HG02938 (cell line): ENCODE results near the gene CDC34.
"Not testable (repeated sequence)": the region's sequence is repeated elsewhere in the genome, so short reads cannot be mapped to it uniquely, and the experiment has no call there.

Source experiments
- ATAC-seq: cut with Tn5 transposase; IDR thresholded peaks from one replicate; pipeline ENCODE4 v1.9.1; 2021; ENCODE audit warnings: mild to moderate bottlenecking, moderate library complexity; ENCODE audit not compliant: unreplicated experiment

The CDC34 gene

DNA sequence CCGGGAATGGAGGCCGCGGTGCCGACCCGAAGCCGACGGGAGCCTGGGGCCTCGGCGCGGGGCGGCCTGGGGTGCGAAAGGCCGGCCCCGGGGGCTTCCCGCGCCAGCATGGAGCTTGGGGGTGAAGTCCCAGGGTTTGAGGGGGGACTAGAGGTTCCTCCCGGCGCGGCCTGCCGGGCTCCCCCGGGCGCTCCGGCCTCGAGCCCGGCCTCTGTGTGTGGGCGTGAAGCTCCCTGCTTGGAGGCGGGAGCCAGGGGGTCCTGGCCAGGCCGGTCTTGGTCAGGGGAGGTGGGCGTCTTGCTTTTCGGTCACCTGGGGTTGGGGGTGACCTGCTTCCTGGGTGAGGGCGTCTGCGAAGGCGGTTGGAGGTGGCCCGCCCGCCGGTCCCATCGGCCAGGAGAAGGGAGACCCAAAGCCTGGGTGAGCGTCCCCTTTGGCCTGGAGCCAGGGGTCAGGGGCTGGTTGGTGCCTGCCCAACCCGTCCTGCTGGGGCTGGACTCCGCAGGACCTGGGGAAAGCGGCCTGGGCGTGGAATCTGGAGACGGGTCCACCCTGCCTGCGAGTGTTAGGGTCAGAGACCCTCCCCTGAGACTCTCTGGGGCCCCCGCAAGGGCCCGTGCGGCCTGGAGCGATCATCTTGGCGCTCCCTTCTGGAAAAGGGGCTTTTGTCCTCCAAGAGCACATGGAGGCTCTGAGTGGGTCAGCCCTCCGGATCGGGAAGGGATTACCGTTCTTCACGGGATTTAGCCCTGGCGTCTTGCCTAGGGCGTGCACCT is 41.4 kb downstream of the CDC34 start:
- no peak for ATAC-seq

DNA sequence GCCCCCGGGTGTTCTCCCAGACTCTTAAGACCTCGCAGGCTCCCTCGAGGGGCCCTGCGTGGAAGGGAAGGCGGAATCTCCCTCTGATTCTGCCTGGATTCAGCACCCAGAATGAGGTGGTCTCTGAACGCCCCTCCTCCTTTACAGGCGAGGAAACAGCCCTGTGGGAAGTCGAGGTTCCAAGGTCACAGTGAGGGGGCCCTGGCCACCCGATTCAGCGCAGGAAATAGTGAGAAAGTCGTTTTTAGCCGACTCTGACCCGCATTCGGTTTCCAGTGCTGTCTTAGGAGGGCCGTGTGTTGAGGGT is 41.9 kb downstream of the CDC34 start:
- no peak for ATAC-seq

DNA sequence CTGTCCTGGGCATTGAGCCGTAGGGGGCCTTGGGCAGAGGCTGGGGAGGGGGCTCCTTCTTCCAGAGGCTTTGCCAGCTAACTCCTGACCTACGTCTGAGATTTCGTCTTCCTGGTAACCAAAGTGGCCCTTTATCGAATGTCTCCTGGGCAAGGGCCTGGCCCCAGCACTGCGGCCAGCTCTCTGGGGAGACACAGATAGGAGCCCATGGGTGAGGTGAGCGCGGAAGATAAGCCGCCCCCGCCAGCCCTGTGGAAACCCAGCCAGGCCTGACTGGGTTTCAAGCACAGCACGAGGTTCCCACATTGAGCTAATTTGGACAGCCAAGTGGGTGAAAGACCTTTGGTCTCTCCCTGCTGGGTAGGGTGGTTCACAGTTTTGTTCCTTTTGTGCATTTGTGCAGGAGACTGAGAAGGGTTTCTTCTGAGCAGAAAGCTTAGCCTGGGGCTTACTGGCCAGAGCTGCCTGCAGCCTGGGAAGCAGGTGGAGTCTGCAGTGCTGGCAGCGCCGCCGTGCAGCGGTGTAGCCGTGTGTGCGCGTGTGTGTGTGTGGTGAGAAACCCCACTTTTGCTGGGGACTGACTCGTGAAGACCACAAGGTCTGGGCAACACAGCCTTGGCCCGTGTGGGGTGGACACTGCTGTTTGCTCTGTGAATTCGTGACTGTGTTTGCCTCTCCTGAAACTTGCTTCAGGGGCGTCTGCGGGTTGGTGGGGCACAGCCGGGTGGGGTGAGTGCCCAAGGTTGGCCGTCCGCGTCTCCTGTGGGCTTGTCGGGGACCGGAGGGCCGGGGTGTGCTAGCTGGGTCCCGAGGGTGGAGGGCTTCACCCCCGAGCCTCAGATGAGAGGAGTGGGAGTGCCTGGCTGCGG is 43.3 kb downstream of the CDC34 start:
- no peak for ATAC-seq

DNA sequence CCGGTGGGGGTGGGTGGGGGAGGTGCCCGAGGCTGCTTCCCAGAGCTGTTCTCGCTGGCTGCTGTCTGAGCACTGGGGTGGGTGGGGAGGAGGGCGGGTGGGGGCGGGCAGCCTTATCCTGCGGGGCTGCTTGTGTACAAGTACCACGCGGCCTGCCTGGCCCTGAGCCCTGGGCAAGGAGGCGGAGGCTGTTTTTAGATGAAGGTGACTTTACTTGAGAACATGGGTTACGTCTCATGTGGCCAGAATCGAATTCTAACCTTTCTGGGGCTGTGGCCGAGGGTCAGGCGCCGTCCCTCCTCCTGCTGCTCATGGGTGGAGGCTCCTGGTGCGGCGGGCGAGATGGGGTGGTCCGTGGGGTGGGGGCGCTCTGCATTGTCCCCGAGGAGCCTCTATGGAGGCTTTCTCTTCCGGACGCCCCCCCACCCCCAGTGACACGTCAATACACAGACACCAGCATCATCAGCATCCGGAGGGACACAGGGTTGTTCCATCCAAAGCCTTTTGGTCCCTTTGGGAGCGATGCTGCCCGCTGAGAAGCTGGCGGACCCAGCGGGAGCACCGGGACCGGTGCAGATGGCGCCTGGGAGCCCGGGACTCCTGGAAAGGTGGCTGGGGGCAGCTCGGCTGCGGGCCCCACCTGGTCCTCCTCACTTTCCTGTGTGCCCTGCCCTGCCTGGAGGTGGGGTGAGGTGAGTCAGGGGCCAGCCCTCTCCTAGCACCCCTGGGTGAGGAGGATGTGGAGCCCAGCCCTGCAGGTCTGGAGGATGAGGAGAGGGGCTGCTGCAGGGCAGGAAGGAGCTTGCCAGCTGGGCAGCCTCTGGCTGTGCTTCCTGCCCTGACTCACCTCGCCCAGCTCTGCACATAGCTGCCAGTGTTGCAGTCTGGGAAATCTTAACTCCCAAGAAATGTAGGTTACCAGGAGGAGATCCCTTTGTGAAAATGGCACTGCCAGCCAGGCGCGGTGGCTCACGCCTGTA is 44.3 kb downstream of the CDC34 start:
- ATAC-seq: no peak

DNA sequence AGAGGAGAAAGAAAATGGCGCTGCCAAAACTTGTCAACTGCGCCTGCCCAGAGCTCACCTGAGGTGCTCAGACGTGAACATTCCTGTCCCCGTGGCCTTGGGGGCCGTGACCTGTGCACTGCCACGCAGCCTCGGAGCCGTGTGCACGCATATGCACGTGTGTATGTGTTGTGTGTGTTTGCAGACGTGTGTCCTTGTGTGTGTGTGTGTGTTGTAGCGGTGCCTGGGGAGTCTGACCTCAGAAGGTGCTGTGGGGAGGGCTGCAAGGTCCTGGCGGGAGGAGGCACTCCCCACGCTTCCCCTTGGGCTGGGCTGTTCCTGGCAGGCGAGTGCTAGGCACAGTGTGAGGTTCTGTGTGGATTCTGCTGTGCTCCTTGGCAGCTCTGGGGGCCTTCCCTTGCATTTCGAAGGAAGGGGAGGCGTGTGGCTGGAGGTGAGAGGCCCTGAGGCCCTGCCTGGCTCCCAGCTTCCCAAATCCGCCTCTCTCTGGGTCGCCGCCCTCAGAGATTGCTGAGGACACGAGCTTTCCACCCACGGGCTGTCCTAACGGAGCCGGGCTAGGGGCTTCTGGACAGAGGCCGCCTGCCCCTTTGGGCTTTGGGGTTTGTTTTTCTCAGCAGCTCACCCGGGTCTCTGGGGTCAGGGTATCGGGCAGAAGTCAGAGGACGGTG is 45.3 kb downstream of the CDC34 start:
- ATAC-seq: no peak

DNA sequence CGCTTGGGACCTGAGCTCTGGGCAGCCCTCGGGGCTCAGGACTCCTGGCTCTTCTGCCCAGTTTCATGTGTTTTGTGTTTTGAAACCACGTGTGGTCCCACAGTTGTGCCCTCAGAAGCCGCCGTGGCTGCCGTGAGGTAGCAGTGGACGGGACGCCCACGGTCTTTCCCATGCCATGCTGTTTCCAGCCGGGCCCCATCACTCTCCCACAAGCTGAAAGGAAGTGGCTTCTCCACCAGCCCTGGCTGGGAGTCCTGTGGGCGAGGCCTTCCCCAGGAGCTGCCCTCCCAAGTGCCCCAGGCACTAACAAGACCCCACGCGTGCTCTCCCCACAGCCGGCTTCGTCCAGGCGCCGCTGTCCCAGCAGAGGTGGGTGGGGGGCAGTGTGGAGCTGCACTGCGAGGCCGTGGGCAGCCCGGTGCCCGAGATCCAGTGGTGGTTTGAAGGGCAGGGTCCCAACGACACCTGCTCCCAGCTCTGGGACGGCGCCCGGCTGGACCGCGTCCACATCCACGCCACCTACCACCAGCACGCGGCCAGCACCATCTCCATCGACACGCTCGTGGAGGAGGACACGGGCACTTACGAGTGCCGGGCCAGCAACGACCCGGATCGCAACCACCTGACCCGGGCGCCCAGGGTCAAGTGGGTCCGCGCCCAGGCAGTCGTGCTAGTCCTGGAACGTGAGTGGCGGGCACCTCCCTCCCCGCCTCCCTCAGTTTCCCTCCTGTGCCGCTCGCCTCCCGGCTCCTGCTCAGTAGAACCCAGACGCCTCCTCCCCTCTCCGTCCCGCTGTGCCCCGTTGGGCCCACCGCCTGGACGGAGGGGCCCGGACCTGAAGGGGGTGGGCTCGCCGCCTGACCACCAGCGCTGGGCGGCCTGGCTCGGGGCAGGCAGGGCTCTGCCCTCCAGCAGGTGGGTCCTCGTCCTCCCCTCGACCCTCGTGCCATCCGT is 46.2 kb downstream of the CDC34 start:
- no peak for ATAC-seq

DNA sequence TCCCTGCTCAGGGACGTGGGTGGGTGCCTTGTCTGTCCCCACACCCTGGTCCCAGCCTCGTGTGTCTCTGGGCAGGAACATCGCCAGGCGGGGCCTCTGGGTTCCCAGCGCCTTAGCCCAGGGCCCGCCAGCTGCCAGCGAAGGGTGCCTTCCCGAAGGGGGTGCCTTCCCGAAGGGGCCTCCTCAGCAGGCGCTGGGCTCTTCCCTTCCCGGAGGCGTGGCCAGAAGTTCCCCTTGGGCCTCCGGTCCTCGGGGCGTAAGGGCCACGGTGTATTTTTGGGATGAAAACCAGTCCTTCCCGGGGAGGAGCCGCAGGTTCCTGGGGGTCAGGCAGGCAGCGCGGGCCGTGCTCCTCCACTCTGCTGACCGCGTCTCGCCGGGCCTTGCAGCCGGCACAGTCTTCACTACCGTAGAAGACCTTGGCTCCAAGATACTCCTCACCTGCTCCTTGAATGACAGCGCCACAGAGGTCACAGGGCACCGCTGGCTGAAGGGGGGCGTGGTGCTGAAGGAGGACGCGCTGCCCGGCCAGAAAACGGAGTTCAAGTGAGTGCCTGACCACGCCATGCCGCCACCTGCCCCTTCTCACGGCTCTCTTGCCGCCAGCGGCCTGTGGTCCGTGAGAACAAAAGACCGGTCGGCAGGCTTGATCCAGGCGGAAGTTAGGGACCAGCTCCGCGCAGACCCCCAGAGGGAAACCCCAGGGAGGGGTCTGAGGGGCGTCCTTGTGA is 47.7 kb downstream of the CDC34 start:
- ATAC-seq: no peak

DNA sequence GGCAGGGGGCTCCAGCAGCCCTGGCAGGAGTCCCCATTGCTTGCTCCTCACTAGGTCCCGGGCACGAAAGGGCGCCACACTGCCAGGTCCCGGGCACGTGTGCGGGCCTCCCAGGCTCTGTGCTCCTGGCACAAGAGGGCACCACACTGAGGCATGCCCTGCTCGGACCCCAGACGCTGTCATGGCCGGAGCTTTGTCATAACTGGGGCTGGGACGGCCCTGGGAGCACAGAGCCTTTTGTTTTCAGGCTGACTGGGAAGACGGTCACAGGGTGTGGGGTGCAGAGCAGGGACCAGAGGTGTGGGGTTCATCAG is 48.2 kb downstream of the CDC34 start:
- ATAC-seq: no peak

DNA sequence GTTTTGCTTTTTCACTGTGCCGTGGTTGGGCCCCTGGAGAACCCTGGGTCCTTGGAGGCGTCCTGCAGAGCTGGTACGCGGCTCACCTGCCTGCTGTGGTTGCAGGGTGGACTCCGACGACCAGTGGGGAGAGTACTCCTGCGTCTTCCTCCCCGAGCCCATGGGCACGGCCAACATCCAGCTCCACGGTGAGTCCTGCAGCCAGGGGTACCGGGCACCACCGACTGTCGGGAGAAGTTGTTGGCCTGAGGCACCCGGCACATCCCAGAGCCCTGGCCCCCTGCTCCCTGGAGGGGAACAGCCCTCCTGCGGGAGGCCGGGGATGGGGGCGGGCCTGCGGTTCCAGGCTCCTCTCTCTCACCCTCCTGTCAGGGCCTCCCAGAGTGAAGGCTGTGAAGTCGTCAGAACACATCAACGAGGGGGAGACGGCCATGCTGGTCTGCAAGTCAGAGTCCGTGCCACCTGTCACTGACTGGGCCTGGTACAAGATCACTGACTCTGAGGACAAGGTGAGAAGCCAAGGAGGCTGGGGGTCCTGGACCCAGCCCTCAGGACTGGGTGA is 48.8 kb downstream of the CDC34 start:
- no peak for ATAC-seq

DNA sequence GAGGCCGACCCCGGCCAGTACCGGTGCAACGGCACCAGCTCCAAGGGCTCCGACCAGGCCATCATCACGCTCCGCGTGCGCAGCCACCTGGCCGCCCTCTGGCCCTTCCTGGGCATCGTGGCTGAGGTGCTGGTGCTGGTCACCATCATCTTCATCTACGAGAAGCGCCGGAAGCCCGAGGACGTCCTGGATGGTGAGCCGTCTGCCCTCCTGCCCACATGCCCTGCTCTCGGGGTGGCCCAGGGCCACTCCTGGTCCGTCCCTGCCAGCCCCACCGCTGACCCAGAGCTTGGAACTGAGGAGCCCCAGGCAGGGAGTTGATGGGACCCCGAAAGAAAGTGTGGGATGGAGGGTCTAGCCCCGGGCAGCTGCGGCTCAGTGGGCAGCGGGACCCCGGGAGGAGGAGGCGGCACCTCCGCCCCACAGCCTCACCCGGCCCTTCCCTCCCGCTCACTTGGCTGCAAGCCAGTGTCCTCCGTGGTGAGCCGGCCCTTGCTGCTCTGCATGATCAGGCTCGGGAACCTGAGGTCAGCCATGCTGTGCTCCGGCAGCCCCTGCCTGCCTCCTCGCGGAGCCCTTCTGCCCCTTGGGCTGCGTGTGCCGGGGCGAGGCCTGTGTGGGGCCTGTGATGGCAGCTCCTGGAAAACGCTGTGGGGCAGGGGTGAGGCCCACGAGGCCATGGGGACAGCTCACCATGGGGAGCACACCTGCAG is 50.0 kb downstream of the CDC34 start:
- no peak for ATAC-seq

DNA sequence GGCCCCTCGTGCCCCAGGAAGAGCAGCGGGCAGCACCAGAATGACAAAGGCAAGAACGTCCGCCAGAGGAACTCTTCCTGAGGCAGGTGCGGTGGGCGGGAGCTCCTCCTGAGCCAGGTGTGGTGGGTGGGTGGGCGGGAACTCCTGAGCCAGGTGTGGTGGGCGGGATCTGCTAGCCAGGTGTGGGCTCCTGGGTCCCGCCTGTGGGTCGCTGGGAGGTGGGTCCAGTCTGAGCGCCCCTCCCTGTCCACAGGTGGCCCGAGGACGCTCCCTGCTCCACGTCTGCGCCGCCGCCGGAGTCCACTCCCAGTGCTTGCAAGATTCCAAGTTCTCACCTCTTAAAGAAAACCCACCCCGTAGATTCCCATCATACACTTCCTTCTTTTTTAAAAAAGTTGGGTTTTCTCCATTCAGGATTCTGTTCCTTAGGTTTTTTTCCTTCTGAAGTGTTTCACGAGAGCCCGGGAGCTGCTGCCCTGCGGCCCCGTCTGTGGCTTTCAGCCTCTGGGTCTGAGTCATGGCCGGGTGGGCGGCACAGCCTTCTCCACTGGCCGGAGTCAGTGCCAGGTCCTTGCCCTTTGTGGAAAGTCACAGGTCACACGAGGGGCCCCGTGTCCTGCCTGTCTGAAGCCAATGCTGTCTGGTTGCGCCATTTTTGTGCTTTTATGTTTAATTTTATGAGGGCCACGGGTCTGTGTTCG is 51.1 kb downstream of the CDC34 start:
- no peak for ATAC-seq

DNA sequence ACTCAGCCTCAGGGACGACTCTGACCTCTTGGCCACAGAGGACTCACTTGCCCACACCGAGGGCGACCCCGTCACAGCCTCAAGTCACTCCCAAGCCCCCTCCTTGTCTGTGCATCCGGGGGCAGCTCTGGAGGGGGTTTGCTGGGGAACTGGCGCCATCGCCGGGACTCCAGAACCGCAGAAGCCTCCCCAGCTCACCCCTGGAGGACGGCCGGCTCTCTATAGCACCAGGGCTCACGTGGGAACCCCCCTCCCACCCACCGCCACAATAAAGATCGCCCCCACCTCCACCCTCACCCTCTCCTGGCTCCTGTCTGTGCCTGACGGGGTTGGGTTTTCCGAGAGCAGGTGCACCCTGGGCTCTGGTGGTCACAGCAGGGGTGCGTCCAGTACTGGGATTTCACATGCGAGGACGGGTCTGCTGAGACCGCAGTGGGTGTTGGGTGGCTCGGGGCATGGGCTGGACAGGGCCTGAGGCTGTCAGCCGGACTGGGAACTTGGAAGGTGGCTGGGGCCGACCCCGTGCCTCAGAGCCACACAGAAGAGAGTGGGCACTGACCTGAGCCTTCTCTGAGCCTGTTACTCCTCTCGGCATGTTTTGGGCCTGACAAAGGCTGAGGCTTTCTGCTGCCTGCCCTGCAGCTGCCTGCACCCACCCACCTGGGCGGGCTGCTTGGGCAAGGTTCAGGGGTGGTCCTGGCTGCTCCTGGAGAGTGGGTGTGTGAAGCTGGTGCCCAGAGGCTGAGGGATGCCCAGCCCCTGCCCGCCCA is 51.8 kb downstream of the CDC34 start:
- ATAC-seq: no peak

DNA sequence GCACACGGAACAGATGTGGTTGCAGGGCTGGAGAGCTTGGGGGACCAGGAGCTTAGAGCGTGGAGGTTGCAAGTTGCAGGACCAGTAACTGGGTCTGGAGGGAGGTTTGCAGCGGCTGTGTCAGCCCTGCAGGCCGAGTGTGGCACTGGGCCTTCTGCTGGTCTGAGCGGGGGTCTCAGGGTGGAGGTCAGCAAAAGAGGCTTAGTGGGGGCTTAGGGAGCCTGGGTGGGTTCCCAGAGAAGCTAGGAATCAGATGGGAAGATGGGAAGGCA is 52.3 kb downstream of the CDC34 start:
- no peak for ATAC-seq

DNA sequence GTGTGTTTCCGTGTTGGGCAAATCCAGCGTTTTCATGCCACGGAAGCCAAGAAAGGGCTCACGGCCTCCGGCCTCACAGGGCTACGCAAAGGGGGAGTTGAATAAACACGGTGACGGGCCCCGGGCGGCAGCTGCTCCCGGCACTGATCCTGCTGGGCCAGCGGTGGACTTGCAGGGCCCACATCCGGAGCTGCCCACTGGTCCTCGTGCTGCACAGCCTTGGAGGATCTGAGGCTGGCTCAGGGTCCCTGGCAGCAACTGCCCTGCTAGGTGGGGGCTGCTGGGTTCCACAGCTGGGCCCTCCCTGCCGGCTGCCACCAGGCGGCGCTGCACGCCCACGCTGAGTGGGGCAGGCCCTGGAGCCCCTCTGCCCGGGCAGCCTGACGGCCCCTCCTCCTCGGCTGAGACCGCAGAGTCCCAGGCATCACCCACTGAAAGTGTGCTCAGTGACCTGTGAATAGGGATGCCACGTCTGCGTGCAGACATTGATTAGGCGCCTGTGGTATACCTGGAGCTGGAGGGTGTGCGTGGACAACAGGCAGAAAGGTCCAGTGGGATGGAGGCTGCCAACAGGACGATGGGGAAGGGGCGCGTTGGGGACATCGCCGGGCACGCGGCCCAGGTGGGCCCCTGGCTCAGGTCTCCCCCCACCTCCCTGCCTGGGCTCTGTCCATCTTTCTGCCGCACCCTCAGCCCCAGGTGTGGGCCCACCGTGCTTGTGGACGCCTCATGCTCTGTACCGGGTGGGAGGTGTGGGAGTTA is 52.9 kb downstream of the CDC34 start:
- ATAC-seq: no peak

DNA sequence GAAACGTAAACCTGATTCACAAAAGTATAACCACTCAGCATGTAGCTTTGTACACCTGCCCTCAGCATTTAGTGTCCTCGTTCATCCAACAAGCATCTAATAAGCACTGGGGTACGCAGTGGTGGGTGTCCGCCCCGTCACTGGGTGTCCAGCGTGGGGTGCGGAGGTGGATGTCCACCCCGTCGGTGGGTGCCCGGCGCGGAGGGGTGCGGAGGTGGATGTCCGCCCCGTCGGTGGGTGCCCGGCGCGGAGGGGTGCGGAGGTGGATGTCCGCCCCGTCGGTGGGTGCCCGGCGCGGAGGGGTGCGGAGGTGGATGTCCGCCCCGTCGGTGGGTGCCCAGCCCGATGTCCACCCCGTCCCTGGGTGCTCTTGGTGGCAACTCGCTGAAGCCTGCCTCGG is 53.6 kb downstream of the CDC34 start:
- ATAC-seq: not testable (repeated sequence)

DNA sequence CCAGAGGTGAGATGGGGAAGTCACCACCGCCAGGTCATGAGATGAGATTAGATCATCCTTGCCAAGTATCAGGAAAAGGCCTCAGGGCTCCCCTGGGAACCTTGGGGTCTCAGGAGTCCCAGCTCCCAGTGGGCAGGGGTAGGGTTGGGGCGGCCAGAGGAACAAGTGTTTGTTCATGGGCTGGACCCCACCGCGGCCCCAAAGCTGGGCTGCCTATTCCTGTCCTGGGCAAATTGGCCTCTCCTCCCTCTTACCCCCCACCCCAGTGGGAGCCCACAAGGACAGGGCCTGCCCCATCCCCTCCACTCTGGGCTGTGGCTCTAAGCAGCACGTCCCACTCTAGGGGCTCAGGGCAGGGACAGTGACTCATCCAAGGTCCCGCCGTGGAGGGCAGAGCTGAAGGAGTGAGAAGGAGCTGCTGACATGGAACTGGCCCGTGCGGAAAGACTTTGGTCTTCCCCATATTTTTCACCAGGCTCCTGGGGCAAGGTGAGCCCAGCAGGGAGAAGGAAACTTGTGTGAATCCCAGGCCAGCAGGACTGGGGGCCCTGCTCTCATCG is 54.1 kb downstream of the CDC34 start:
- ATAC-seq: no peak
